Measurements from ENCODE around the gene KDM1A. TPM values are rescaled to one million over a fixed set of nuclear protein-coding genes. Genes with fewer than 3 reads are reported as not detected.

KDM1A gene
- total RNA-seq, 1 experiment from 2014 or later = 162 TPM

- H3K9me3 ChIP-seq (ENCODE audit: control insufficient read depth in 1 of 2, insufficient read depth in 1 of 2, low read depth in 1 of 2, low read length in 2 of 2) = no peaks in the 10 kb centered on the region
- no peaks in the 10 kb centered on the region for H3K4me1 ChIP-seq (ENCODE audit: control insufficient read depth in 1 of 2, insufficient read depth in 2 of 2, low read length in 2 of 2)
- H3K4me3 ChIP-seq (replicated peaks in 1 of 2; ENCODE audit: low read depth in 1 of 2, low read length in 2 of 2) = no peak overlapping the region
- no peak overlapping the region for H3K27ac ChIP-seq (ENCODE audit: low read depth, low read length)
- ChIA-PET POLR2A (no interaction called here), CTCF (interaction anchor here (1.3 to 1.6 kb wide), 3 partner anchors 14 to 104 kb away, joined by 3 to 5 read pairs (median 4); no protein-coding TSS in a partner anchor), RAD21 (ENCODE audit: low non-redundant PET in 1 of 2, low total read pairs in 2 of 2, uncharacterized antibody in 2 of 2, unreplicated experiment in 2 of 2) (no interaction called here)
- 0 out of 2 replicates have a peak, but pooled peaks cover 4% of the 10 kb centered on the region for H4K20me1 ChIP-seq (ENCODE audit: insufficient read depth)
- no peaks in the 10 kb centered on the region for H3K27me3 ChIP-seq (ENCODE audit: insufficient read depth, low read length)
- BruUV-seq (replicated peaks) = no TSS peak
- H3K9me2 ChIP-seq (ENCODE audit: insufficient read depth) = no peaks in the 10 kb centered on the region
- intact Hi-C loops (cut with micrococcal nuclease) = no loop called here
- TF ChIP-seq POLR2AphosphoS5 (IDR thresholded peaks at IDR 0.05; ENCODE audit: low read depth, low read length) (no peak), ZBTB33 (IDR thresholded peaks at IDR 0.05; ENCODE audit: extremely low read depth, insufficient replicate concordance, low read length) (no peak), MAX (IDR thresholded peaks at IDR 0.05) (no peak), JUND (IDR thresholded peaks at IDR 0.05) (no peak), CTCF (IDR thresholded peaks at IDR 0.05 in 2 of 3, conservative IDR thresholded peaks at IDR 0.05 in 1 of 3; ENCODE audit: borderline replicate concordance in 1 of 3, insufficient read depth in 1 of 3, low read depth in 2 of 3, low read length in 2 of 3) (no peak), CEBPB (IDR thresholded peaks at IDR 0.05; ENCODE audit: low read depth) (no peak), EZH2 (IDR thresholded peaks at IDR 0.05) (no peak), EGR1 (IDR thresholded peaks at IDR 0.05; ENCODE audit: low read depth) (no peak), EZH2phosphoT487 (IDR thresholded peaks at IDR 0.05; ENCODE audit: borderline replicate concordance) (no peak), POLR2A (IDR thresholded peaks at IDR 0.05; ENCODE audit: borderline replicate concordance, extremely low read depth, insufficient read depth, insufficient read length) (no peak), SIN3A (IDR thresholded peaks at IDR 0.05; ENCODE audit: low read depth) (no peak), ZNF274 (IDR thresholded peaks at IDR 0.05; ENCODE audit: low read depth, low read length) (no peak), ELF1 (IDR thresholded peaks at IDR 0.05; ENCODE audit: borderline replicate concordance, low read depth) (no peak), REST (IDR thresholded peaks at IDR 0.05; ENCODE audit: low read depth) (no peak), ATF3 (IDR thresholded peaks at IDR 0.05) (no peak)
- no peak for DNase-seq (ENCODE audit: low read depth, low spot score)
- no peaks in the 10 kb centered on the region for H3K79me2 ChIP-seq (ENCODE audit: insufficient read depth, low read length)
- H3K4me2 ChIP-seq (ENCODE audit: low read length) = no peak overlapping the region
- no peak overlapping the region for H3K9ac ChIP-seq (ENCODE audit: low read length)
- ATAC-seq = no peak
- H2AFZ ChIP-seq (ENCODE audit: low read depth, low read length, poor library complexity, severe bottlenecking) = no peak overlapping the region
- peaks cover 67 to 69% of the 10 kb centered on the region in 2 experiments; a peak in 3 of 4 replicates for H3K36me3 ChIP-seq (ENCODE audit: control insufficient read depth in 1 of 2, insufficient read depth in 2 of 2, low read length in 2 of 2)
Measured at GRCh38 chr1:23080885-23081284, 61.6 kb downstream of the KDM1A start.
